ENCODE data around the gene DNMBP.
A peak's percentile ranks its signal among the peaks of the same experiment; 100 is the strongest.

DNMBP gene

GRCh38 chr10:99943908-99944307, 65.8 kb downstream of the DNMBP start:
- DNase-seq: no peak

- DNase-seq: no peak
These were observed 67.6 kb downstream of the DNMBP start for GRCh38 chr10:99941942-99942820.

GRCh38 chr10:99938563-99938962, 71.2 kb downstream of the DNMBP start:
- peak; percentile 44 for DNase-seq

GRCh38 chr10:99937630-99938029, 72.1 kb downstream of the DNMBP start:
- DNase-seq: no peak

- DNase-seq: peak; percentile 21
These were observed 77.4 kb downstream of the DNMBP start for GRCh38 chr10:99932203-99932957.

GRCh38 chr10:99930731-99931550, 78.8 kb downstream of the DNMBP start:
- peak; percentile 6 for DNase-seq

- DNase-seq: no peak
These were observed 80.4 kb downstream of the DNMBP start for GRCh38 chr10:99929360-99929759.

- DNase-seq: no peak
These were observed 81.9 kb downstream of the DNMBP start for GRCh38 chr10:99927721-99928280.

- DNase-seq: no peak
These were observed 82.6 kb downstream of the DNMBP start for GRCh38 chr10:99926925-99927720.

GRCh38 chr10:99924451-99925255, 85.1 kb downstream of the DNMBP start:
- peak; percentile 35 for DNase-seq

GRCh38 chr10:99921948-99922347, 87.8 kb downstream of the DNMBP start:
- no peak for DNase-seq

GRCh38 chr10:99920901-99921300, 88.8 kb downstream of the DNMBP start:
- DNase-seq: no peak

- DNase-seq: no peak
These were observed 89.3 kb downstream of the DNMBP start for GRCh38 chr10:99920486-99920885.

- no peak for DNase-seq
These were observed 91.6 kb downstream of the DNMBP start for GRCh38 chr10:99917963-99918825.

GRCh38 chr10:99916776-99917175, 93.0 kb downstream of the DNMBP start:
- no peak for DNase-seq

GRCh38 chr10:99915414-99915813, 94.3 kb downstream of the DNMBP start:
- no peak for DNase-seq

- DNase-seq: no peak
These were observed 95.5 kb downstream of the DNMBP start for GRCh38 chr10:99914236-99914635.

GRCh38 chr10:99913831-99914235, 95.9 kb downstream of the DNMBP start:
- no peak for DNase-seq

GRCh38 chr10:99912041-99912440, 97.7 kb downstream of the DNMBP start:
- no peak for DNase-seq

- no peak for DNase-seq
These were observed 101.2 kb downstream of the DNMBP start for GRCh38 chr10:99908512-99908911.

All from NCI-H146 (cell line).